Keratinocyte (primary cell): Measurements from ENCODE around the gene NUP107. TPM values are rescaled to one million over a fixed set of nuclear protein-coding genes. Genes with fewer than 3 reads are reported as not detected.

Experiments
- DNase-seq: peaks from one replicate; pipeline ENCODE4 v3.0.0-alpha.2; 2011; ENCODE audit warnings: low read depth, missing footprints, low spot score
- FAIRE-seq: peaks from 2 replicates; lab custom pipeline; 2011; peaks lifted over from hg19 to GRCh38; lab: Jason Lieb, UNC
- H2AFZ ChIP-seq: 2 replicates; pipeline ENCODE4 v1.6.0; 2012; ENCODE audit warnings: low read length, control low read depth, inconsistent platforms; ENCODE audit not compliant: control insufficient read depth
- H3K27ac ChIP-seq: 2 replicates; pipeline ENCODE4 v1.5.1; 2011; ENCODE audit warnings: low read length; ENCODE audit not compliant: control insufficient read depth, insufficient read depth
- H3K27me3 ChIP-seq: 3 replicates; pipeline ENCODE4 v1.6.0; 2011; ENCODE audit warnings: low read length; ENCODE audit not compliant: control insufficient read depth, insufficient read depth; ENCODE audit errors: extremely low read depth
- H3K36me3 ChIP-seq, 2 experiments: 2 replicates in 1 of 2; 3 replicates in 1 of 2; pipeline ENCODE4 v1.5.1; 2011; ENCODE audit warnings: low read length in 2 of 2, mild to moderate bottlenecking in 1 of 2; ENCODE audit not compliant: control insufficient read depth in 2 of 2, insufficient read depth in 2 of 2; ENCODE audit errors: extremely low read depth in 1 of 2
- H3K4me1 ChIP-seq: 3 replicates; pipeline ENCODE4 v1.5.1; 2011; ENCODE audit warnings: low read length; ENCODE audit not compliant: control insufficient read depth, insufficient read depth; ENCODE audit errors: extremely low read depth
- H3K4me2 ChIP-seq: 3 replicates; pipeline ENCODE4 v1.6.0; 2011; ENCODE audit warnings: low read depth, low read length; ENCODE audit not compliant: control insufficient read depth, insufficient read depth; ENCODE audit errors: extremely low read depth
- H3K4me3 ChIP-seq, 3 experiments: fragments of 200-600 bp in 1 of 3; sonication (generic) in 1 of 3; 2 replicates in 2 of 3; 3 replicates in 1 of 3; pipeline ENCODE4 v1.5.1; 2011 to 2016; ENCODE audit warnings: low read length in 3 of 3, mild to moderate bottlenecking in 3 of 3, control low read depth in 2 of 3, inconsistent platforms in 1 of 3, low read depth in 1 of 3, mixed read lengths in 1 of 3, mixed run types in 1 of 3, moderate library complexity in 1 of 3; ENCODE audit not compliant: control insufficient read depth in 2 of 3, insufficient read depth in 2 of 3; ENCODE audit errors: extremely low read depth in 1 of 3
- H3K79me2 ChIP-seq: 2 replicates; pipeline ENCODE4 v1.6.0; 2012; ENCODE audit warnings: low read length; ENCODE audit not compliant: control insufficient read depth, insufficient read depth
- H3K9ac ChIP-seq: 3 replicates; pipeline ENCODE4 v1.6.0; 2011; ENCODE audit warnings: low read length; ENCODE audit not compliant: control insufficient read depth, insufficient read depth; ENCODE audit errors: extremely low read depth
- H3K9me1 ChIP-seq: 3 replicates; pipeline ENCODE4 v1.6.0; 2011; ENCODE audit warnings: low read length; ENCODE audit not compliant: control insufficient read depth, insufficient read depth; ENCODE audit errors: extremely low read depth
- H3K9me3 ChIP-seq: 2 replicates; pipeline ENCODE4 v1.5.1; 2012; ENCODE audit warnings: low read depth, low read length; ENCODE audit not compliant: control insufficient read depth
- H4K20me1 ChIP-seq: 3 replicates; pipeline ENCODE4 v1.6.0; 2011; ENCODE audit warnings: low read length; ENCODE audit not compliant: control insufficient read depth, insufficient read depth; ENCODE audit errors: extremely low read depth
- EZH2 ChIP-seq: IDR thresholded peaks from one replicate; pipeline ENCODE4 v1.6.1; 2012; ENCODE audit warnings: inconsistent platforms, mild to moderate bottlenecking, low read length, moderate library complexity
- dilution Hi-C: fragments of 300-500 bp; cut with MboI; formaldehyde crosslinking; loops from one replicate; pipeline ENCODE4 v1.7.0; 2020; ENCODE audit warnings: low sequenced_read_pairs; ENCODE audit not compliant: extremely low pct_ligation_motif_present
- polyA plus RNA-seq, 5 experiments: library from polyadenylated mRNA; depleted of rRNA in 3 of 5; stranded (reverse) in 3 of 5; stranded (forward) in 1 of 5; unstranded in 1 of 5; fragments of >200 nt; gene quantifications; 1 replicate in 1 of 5; 2 replicates in 3 of 5; 3 replicates in 1 of 5; pipeline versions ENCODE4 v1.2.1 to v1.2.3, GENCODE V29; 2011 to 2012; ENCODE audit warnings: missing spikeins in 2 of 5, low read depth in 1 of 5, low replicate concordance in 1 of 5
- TF ChIP-seq, protein P1 (sequence below), 3 experiments: IDR thresholded peaks in 1 of 3; conservative IDR thresholded peaks in 1 of 3; optimal IDR thresholded peaks in 1 of 3; 2 replicates in 2 of 3; 3 replicates in 1 of 3; pipeline versions ENCODE3 to v1.5.1; 2011; ENCODE audit warnings: low read length in 3 of 3, mild to moderate bottlenecking in 3 of 3, moderate library complexity in 2 of 3, control low read depth in 1 of 3, inconsistent platforms in 1 of 3; ENCODE audit not compliant: insufficient read depth in 2 of 3; ENCODE audit errors: extremely low read depth in 1 of 3

The NUP107 gene
- polyA plus RNA-seq, 1 donor (not counting 4 experiments of a cell fraction or from before 2014, with no cell fraction given): 71.7 TPM

- peaks cover 7% of the 10 kb centered on the region for H3K4me1 ChIP-seq
- peaks cover 2 to 12% of the 10 kb centered on the region in 2 experiments for H3K36me3 ChIP-seq
- TF ChIP-seq EZH2: no peak
- TF ChIP-seq, protein P1, sequence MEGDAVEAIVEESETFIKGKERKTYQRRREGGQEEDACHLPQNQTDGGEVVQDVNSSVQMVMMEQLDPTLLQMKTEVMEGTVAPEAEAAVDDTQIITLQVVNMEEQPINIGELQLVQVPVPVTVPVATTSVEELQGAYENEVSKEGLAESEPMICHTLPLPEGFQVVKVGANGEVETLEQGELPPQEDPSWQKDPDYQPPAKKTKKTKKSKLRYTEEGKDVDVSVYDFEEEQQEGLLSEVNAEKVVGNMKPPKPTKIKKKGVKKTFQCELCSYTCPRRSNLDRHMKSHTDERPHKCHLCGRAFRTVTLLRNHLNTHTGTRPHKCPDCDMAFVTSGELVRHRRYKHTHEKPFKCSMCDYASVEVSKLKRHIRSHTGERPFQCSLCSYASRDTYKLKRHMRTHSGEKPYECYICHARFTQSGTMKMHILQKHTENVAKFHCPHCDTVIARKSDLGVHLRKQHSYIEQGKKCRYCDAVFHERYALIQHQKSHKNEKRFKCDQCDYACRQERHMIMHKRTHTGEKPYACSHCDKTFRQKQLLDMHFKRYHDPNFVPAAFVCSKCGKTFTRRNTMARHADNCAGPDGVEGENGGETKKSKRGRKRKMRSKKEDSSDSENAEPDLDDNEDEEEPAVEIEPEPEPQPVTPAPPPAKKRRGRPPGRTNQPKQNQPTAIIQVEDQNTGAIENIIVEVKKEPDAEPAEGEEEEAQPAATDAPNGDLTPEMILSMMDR (optimal IDR thresholded peaks at IDR 0.05 in 1 of 3, IDR thresholded peaks at IDR 0.05 in 1 of 3, conservative IDR thresholded peaks at IDR 0.05 in 1 of 3; ENCODE audit: extremely low read depth in 1 of 3, insufficient read depth in 2 of 3, low read length in 3 of 3): no peak
- FAIRE-seq (no peak), DNase-seq (no peak)
- no peak overlapping the region for H2AFZ ChIP-seq
- no peak overlapping the region for H3K27ac ChIP-seq
- dilution Hi-C loops: no loop called here
- no peak overlapping the region for H3K9ac ChIP-seq
- no peaks in the 10 kb centered on the region for H3K9me3 ChIP-seq
- peaks cover 5% of the 10 kb centered on the region for H3K9me1 ChIP-seq
- H3K79me2 ChIP-seq: peaks cover 98% of the 10 kb centered on the region
- H3K27me3 ChIP-seq: no peaks in the 10 kb centered on the region
- peaks cover 14% of the 10 kb centered on the region for H4K20me1 ChIP-seq
- H3K4me2 ChIP-seq: no peak overlapping the region
- no peak overlapping the region for H3K4me3 ChIP-seq
These were observed 47.4 kb upstream of the NUP107 start for GRCh38 chr12:68639396-68639767.

DNA sequence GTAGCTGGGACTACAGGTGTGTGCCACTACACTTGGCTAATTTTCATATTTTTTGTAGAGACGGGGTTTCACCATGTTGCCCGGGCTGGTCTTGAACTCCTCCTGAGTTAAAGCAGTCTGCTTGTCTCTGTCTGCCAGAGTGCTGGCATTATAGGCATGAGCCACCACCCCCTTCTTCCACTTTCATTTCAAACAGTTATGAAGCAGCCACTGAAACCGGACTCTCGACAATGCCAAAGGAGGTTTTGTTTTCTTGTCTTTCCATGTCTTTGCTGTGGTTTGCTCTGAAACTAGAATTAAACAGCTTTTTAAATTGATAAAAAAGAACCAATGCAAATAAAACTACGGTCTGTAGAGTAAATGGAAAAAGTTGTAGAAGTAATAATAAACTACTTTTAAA lies 45.6 kb upstream of the NUP107 start:
- dilution Hi-C loops: no loop called here
- Histone ChIP-seq H3K27me3 (no peaks in the 10 kb centered on the region), H3K4me2 (no peak overlapping the region), H3K9me1 (peaks cover 5% of the 10 kb centered on the region), H3K4me1 (peaks cover 4% of the 10 kb centered on the region), H3K9ac (no peak overlapping the region), H3K79me2 (peaks cover 98% of the 10 kb centered on the region), H3K27ac (no peak overlapping the region), H4K20me1 (peaks cover 14% of the 10 kb centered on the region), H3K36me3 (peaks cover 2 to 13% of the 10 kb centered on the region in 2 experiments), H2AFZ (no peak overlapping the region), H3K9me3 (no peaks in the 10 kb centered on the region), H3K4me3 (no peak overlapping the region)
- no peak for DNase-seq
- TF ChIP-seq, protein P1 (optimal IDR thresholded peaks at IDR 0.05 in 1 of 3, IDR thresholded peaks at IDR 0.05 in 1 of 3, conservative IDR thresholded peaks at IDR 0.05 in 1 of 3; ENCODE audit: extremely low read depth in 1 of 3, insufficient read depth in 2 of 3, low read length in 3 of 3): no peak
- TF ChIP-seq EZH2: no peak
- no peak for FAIRE-seq
